Measurements from ENCODE around the gene ZCCHC4.
"Not testable (repeated sequence)": the region's sequence is repeated elsewhere in the genome, so short reads cannot be mapped to it uniquely, and the experiment has no call there.

Gene ZCCHC4

DNA sequence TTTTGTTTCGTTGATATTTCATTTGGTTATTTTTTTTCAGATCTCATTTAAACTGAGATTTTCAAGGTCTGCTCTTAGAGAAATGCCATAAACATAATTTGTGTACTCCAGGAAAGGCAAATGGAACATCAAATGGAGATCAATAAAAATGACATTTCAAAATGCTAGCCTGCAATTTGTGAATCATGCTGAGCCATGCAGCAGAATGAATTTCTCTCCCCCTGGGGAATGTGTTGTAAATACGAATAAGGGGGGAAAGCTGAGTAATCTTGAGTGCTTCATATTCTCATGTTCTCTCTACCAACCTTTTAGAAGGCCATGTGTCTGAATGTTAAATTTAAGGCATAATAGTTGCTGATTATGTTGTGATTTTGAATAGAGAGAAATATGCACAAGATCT, 7.8 kb downstream of the ZCCHC4 start:
- no peak for DNase-seq (ENCODE audit: low read depth in 1 of 2, low spot score in 1 of 2)

DNA sequence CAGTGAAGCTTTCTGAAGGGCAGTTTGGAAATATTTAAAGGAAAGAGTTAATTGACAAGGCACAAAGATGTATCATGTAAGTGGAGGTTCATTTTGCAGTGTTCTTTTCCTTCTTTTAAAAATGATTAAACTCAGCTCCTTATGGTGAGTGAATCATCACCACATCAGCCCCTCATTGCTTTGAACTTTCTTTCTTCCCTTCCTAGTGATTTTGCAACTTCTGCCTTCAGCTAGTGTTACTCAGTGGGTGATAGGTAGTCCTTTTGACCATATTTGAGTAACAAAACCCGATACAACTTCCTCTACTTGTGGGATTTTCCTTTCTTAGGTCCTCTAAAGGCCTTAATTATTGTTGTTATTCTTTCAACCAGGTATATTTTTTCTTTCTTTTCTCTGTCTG, 8.2 kb downstream of the ZCCHC4 start:
- DNase-seq (ENCODE audit: low read depth in 1 of 2, low spot score in 1 of 2): no peak

DNA sequence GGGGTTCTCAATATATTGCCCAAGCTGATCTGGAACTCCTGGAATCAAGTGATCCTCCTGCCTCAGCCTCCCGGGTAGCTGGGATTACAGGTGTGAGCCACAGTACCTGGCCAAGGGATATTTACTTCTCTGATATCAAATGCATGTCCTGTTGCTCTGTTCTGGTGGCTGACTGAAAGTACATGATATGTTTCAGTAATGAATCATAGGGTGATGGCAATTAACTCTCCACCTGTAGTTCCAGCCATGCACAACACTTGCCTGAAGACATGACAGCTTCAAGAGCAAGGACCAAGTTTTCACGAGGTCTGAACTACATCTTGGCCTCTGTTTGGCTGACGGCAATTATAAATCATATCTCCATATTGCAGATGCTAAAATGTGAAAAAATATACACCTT, 9.1 kb downstream of the ZCCHC4 start:
- no peak for DNase-seq (ENCODE audit: low read depth in 1 of 2, low spot score in 1 of 2)

DNA sequence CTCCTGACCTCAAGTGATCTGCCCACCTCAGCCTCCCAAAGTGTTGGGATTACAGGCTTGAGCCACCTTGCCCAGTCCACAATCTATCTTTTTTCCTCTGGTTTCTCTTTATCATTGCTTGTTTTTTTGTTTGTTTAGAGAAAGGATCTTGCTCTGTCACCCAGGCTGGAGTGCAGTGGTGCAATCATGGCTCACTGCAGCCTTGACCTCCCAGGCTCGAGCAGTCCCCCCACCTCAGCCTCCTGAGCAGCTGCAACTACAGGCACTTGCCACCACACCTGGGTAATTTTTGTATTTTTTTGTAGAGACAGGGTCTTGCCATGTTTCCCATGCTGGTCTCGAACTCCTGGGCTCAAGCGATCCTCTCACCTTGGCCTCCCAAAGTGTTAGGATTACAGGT, 15.9 kb downstream of the ZCCHC4 start:
- DNase-seq (ENCODE audit: low read depth in 1 of 2, low spot score in 1 of 2): not testable (repeated sequence)

DNA sequence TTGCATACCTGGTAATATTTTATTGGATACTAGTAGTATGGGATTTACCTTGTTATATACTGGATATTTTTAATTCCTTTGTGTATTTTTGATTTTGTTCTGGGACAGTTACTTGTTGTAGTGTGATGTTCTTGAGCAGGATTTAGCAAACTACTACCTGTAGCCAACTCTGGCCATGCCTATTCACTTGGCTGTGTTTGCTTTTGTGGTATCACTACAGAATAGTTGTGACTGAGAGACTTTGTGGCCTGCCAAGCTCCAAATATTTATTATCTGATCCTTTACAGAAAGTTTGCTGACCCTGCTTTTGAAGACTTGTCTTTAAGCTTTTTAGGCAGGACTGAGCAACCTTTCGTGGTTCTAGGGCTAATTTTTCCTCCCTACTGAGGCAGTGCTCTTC, 17.8 kb downstream of the ZCCHC4 start:
- no peak for DNase-seq (ENCODE audit: low read depth in 1 of 2, low spot score in 1 of 2)

DNA sequence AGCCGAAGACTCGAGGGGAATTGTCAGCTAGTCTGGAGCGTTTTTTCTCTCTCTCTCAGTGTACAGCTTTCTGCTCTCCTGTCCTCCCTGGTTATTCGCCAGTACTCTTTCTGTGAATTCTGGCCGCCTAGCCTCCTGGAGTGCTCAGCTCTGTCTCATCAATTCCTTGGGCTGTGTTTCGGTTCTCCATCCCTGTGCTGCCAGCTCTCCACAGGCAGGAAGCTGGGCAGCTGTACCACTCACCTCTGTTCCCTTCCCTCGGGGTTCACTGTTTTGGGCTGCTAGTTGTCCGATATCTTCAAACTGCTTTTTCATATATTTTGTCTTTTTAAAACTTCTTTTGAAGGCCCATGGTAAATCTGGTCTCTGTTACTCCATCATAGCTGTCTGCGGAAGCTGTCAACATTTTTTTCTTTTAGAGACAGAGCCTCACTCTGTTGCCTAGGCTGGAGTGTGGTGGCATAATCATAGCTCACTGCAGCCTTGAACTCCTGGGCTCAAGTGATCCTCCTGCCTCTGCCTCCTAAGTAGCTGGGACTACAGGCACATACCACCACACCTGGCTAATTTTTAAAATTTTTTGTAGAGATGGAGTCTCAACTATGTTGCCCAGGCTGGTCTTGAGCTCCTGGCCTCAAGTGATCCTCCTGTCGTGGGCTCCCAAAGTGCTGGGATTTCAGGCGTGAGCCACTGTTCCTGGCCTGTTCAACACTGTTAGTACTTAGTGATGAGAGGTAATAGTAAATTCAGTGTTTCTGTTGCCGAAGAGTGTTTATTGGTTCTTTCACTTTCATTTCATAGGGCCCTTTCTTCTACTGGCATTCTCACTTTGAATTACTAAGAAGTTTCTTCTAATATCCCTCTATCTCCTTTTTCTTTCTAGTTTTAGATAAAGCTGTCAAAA, 18.6 kb downstream of the ZCCHC4 start:
- DNase-seq (ENCODE audit: low read depth in 1 of 2, low spot score in 1 of 2): no peak

DNA sequence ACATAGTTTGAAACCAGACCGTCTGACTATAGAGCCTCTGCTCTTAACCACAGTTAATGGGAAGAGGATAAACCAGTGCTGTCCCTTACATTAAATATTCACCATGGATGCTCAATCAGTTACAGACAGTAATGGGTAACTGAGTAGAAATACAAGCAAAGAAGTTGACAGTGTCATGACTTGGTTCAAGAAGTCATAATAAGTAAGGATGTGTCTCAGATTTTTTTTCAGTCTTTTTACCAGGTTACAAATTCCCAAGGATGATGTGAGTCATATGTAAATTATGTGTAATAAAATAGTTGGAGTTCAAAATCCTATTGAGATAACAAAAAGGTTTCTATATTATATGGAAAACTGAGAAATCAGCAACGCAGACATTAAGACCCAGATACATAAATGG, 31.1 kb downstream of the ZCCHC4 start:
- no peak for DNase-seq (ENCODE audit: low read depth in 1 of 2, low spot score in 1 of 2)

DNA sequence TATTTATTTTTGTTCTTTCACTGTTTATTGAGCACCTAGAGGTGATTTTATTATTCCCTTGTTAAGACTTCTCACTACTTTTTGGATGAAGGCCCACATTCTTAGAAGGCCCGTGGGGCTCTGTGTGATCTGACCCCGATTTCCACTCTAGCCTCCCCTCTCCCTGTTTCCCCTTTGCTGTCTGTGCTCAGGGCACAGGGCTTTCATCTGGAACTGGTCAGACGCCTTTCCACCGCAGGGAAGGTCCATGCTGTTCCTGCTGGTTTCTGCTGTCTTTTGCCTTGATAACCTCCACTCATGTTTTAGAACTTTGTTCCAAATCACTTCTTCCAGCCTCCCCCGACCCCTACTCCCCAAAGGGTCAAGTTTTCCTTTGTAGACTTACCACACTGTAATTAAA, 33.2 kb downstream of the ZCCHC4 start:
- no peak for DNase-seq (ENCODE audit: low read depth in 1 of 2, low spot score in 1 of 2)

DNA sequence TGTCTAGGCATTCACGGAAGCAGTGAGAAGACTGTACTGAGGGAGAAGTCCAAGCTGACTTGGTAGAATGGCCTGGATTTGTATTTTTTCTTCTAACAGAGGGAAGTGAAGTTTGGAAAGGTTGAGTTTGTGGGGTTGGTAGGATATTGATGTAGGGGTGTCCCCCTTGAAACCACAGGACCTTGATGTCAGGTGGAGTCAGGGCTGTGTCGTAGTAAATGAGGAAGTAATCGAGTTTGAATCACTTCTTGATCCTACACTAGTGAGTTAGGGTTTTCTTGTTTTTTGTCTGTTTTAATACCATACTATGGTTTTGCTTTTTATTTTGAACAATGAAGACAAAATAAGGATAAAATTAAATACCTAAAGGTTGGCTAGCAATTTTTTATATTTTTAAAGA, 34.3 kb downstream of the ZCCHC4 start:
- DNase-seq (ENCODE audit: low read depth in 1 of 2, low spot score in 1 of 2): no peak

DNA sequence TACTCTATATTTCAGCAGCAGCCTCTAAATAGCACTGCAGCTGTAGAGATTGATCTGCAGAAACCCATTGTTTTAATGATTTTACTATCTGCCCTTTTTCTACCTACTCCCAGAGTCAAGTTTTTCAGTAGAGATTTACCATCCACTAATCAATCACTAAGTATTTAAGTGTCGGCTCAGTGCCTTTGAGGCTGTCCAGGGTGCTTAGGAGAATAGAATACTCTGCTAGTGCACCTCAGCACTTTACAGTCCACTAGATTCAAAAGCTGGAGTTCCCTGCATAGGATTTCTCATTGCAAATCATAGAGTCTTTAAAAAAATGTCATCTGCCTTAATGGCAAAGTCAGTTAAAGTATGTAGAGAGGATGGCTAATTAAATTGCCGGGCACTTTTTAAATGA, 34.9 kb downstream of the ZCCHC4 start:
- DNase-seq (ENCODE audit: low read depth in 1 of 2, low spot score in 1 of 2): no peak

DNA sequence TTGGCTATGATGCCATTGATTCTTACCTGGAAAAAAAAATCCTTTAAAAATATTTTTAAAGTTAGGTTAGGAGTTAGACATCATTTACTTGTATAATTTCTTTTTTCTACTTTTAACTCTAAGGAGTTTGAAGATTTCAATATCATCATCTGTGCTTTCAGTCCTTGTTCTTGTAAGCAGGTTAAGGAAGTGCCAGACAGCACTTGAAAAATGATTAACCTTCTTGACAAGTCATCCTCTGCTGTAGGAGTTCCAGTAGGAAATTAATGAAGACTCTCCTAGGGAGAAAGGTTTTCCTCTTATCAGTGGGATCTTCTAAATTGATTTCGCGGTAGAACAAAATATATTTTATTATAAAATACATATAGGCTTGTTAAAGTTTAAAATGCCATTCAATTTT, 35.4 kb downstream of the ZCCHC4 start:
- DNase-seq (ENCODE audit: low read depth in 1 of 2, low spot score in 1 of 2): no peak

DNA sequence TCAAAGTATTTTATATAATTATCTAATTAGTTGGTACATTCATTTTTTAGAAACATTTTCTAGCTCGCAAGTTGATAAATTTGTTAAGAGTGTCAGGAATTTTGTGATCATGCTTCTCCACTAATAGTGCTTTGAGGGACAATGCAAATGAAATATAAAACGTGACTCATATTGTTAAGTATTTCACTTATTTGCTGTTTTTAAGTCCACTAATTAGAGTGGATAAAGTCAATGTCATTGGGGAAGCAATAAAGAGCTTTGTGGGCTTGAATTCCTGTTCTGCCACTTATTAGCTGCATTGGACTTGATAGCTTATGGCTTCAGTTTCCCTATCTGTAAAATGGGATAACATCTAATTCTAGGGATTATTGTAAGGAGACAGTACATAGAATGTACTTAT, 38.0 kb downstream of the ZCCHC4 start:
- no peak for DNase-seq (ENCODE audit: low read depth in 1 of 2, low spot score in 1 of 2)

DNA sequence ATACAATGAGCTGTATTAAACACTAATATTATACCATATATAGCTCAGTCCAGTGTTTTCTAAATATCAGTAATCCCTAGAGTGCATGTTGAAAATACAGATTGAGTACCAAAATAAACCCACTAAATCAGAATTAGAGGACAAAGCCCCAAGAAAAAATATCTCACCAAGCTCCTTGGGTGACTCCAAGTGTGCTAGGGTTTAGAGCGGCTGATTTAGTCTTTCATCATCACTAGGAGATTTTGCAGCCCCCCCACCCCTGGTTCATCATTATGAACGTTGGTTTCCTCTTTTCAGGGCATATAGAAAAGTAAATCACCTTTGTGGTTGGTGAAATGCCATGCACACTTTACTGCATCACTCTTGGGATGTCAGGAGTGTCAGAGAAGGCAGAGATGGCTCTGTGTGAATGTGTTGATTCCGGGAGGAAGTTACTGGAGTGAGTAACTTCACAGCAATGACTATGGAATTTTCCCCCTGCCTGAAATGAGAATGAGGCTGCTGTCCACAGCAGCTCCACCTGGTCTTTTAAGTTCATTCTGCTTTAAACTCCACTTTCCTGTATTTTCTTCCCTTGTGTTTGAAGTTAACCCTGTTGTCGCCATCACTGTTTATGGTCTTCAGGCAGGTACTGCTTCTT, 39.3 kb downstream of the ZCCHC4 start:
- DNase-seq (ENCODE audit: low read depth in 1 of 2, low spot score in 1 of 2): no peak

DNA sequence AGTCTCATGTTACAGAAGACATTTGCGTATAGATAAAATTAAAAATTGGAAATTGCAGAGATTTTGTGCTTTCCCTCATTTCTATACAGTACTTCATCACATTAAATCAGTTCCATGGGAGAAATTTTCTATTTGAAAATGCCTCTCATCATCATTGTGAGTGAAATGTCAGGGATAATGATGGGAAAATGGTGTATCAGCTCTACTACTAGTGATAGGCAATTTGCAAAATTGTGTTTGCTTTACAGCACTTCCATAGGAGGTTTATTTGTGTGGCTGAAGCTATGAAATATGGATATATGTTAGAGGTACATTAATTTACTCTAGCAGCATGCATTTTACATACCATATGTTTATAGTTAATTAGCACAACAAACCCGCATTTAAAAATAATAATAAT, 43.5 kb downstream of the ZCCHC4 start:
- no peak for DNase-seq (ENCODE audit: low read depth in 1 of 2, low spot score in 1 of 2)

DNA sequence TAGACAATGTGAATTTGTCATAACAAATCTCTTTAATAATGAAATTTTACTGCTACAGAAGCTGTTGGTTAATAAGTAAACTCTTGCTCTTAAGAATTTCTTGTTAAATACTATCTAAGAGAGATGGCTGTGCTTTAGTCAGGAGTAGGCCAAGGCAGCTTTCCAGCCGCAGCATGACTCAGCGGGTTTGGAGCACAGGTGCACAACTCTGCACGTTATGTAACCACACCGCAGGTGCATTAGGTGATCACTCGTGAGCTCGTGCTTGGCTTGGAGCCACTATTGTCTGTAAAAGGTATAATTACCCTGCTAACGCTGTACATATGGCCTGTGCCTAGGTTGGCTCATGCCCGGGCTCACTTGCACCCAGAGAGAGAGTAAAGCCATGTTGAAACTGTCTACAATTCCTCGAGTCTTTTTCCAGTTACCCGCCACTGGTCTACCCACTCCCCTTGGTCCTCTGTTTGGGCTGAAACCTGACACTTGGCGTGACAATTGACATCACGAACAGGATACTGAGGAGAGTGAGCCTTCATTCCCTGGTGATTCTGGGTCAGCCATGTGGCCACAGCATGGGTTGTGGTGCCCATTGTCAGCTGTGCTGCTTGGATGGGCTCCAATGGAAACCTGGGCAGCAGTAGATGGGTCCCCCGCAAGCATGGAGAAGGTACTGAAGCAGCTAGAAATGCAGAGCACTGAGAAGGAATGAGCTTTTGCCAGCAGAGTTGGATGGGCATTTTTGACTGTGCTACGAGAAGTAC, 46.1 kb downstream of the ZCCHC4 start:
- DNase-seq (ENCODE audit: low read depth in 1 of 2, low spot score in 1 of 2): no peak

DNA sequence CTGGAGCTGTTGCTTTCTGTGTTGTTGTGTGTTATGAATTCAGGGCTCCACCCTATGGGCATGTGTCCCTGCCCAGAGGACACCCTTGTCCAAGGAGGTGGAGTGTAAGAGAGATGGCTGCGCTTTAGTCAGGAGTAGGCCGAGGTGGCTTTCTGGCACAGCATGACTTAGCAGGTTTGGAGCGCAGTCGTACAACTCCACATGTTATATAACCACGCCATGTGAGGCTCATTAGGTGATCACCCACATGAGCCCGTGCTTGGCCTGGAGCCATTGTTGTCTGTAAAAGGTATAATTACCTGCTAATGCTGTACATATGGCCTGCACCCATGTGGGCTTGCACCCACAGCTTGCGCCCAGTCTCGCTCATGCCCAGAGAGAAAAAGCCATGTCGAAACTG, 48.7 kb downstream of the ZCCHC4 start:
- no peak for DNase-seq (ENCODE audit: low read depth in 1 of 2, low spot score in 1 of 2)

DNA sequence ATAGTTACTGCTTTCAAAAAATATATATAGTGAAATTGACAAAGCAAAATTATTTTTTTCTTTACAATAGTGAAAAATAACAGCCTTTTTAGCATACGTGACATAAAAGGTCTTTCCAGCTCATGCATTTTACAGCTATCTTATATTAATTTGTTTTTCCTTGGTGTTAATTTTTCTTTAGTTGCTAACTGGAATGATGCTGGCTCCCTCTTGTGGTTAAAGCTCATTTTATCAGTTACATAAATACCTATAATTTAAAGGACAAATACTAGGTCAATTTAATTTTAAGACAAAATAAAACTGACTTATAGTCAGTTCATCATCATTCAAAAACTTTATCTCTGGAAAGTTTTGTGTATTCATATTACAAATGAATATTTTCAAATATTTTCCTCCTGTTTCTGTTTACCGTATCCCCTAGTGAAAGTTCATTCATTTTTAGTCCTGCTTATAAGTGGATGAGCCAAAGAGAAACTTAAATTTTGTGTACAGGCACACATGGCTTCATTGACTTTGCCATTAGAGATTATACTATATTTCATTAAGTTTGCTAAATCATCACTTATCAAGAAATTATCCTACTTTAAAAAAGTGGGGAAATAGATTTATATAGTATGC, 54.5 kb downstream of the ZCCHC4 start:
- no peak for DNase-seq (ENCODE audit: low read depth in 1 of 2, low spot score in 1 of 2)

DNA sequence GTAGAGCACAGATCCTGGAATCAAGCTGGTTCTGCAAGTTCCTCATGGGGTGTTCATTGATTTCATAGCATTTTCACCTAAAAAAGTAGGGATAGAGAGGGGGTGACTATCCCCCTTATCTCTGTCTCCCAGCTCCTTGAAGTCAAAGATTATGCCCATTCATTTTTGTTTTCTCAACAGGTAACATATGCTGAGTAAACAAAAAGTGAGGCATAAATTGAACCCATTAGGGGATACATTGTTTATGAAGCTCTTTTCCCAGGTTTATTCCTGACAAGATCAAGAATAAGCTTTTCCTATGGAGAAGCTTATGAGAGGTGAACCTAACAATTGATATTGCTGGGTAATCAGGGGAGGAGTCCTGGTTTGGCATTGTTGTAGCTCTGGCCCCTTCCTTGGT, 55.3 kb downstream of the ZCCHC4 start:
- DNase-seq (ENCODE audit: low read depth in 1 of 2, low spot score in 1 of 2): no peak

DNA sequence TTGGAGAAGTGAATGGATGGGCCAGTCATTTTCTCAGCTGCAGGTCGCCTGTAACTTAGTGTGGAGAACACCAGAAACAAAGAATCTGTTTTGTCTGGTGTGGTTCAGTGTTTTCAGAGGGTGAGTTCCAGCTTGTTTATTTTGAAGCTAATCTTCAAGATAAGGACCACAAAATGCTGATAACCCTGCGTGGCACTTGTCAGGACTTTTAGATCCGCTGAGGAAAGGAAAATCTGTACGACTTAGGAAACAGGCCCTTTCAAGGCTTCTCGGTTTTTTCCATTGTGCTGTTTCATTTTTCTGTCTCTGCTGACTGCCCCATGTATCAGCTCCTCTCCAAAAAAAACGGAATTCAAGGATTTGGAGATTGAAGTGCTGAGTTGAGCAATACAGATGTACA, 55.7 kb downstream of the ZCCHC4 start:
- DNase-seq (ENCODE audit: low read depth in 1 of 2, low spot score in 1 of 2): no peak

DNA sequence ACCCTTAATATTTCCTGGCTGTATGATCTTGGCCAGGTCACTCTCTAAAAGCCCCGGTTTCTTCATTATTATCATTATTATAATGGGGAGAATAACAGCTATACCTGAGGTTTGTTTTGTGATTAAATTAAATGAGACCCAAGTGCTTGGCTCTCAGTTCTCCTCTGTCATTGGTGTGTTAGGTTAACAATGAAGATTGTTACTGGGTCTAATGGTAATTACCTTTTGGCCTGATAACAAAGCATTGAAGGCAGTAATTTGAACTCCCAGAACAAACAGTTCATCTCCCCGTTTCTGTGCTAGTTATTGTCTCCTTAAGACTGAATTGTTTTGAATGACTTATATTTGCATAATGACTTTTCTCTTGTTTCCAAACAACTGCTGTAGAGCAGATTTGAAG, 57.7 kb downstream of the ZCCHC4 start:
- no peak for DNase-seq (ENCODE audit: low read depth in 1 of 2, low spot score in 1 of 2)

DNA sequence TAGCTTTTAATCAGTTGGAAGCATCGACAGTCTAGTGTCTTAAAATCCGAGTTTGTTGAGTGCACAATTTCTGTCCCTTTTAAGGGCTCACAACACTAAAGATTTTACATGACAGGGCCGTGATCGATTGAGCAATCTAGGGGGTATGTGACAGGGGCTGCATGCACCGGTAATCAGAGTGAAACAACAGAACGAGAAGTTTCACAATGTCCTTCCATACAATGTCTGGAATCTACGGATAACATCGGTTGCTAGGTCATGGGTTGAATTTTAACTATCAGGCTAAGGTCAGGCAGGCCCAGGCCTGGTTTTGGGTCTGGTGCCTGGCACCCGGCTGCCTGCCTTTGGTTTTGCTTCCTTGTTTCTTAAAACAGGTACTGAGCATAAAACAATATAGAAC, 60.0 kb downstream of the ZCCHC4 start:
- not testable (repeated sequence) for DNase-seq (ENCODE audit: low read depth in 1 of 2, low spot score in 1 of 2)

Measured in stimulated activated CD4-positive, alpha-beta T cell treated with anti-CD3 and anti-CD28 coated beads, Interleukin-15, amount 100 ng/mL, for 1 hour (primary cell).